MM.1S (cell line): ENCODE data around the gene PREX1.

Experiments
- DNase-seq: peaks from one replicate; pipeline ENCODE4 v3.0.0-alpha.2; 2015
- H2AFZ ChIP-seq: fragments of 300-600 bp; sonication (generic); 2 replicates; pipeline ENCODE4 v1.6.0; 2016; ENCODE audit warnings: antibody characterized with exemption, low read length
- H3F3A ChIP-seq: fragments of 300-600 bp; sonication (generic); 2 replicates; pipeline ENCODE4 v1.6.1; 2016; ENCODE audit warnings: mild to moderate bottlenecking, antibody characterized with exemption, low read length, moderate library complexity, mixed read lengths; ENCODE audit not compliant: insufficient read depth
- H3K27ac ChIP-seq: fragments of 300-600 bp; sonication (generic); 2 replicates; pipeline ENCODE4 v1.5.1; 2016; ENCODE audit warnings: mild to moderate bottlenecking, low read length
- H3K27me3 ChIP-seq: fragments of 300-600 bp; sonication (generic); replicated peaks from 2 replicates; pipeline ENCODE4 v1.6.0; 2016; ENCODE audit warnings: low read length; ENCODE audit not compliant: insufficient read depth
- H3K36me3 ChIP-seq: fragments of 300-600 bp; sonication (generic); replicated peaks from 2 replicates; pipeline ENCODE4 v1.6.1; 2016; ENCODE audit warnings: mild to moderate bottlenecking, low read length, mixed read lengths; ENCODE audit not compliant: insufficient read depth
- H3K4me1 ChIP-seq: fragments of 300-600 bp; sonication (generic); 2 replicates; pipeline ENCODE4 v1.6.1; 2016; ENCODE audit warnings: low read length, mixed read lengths
- H3K4me2 ChIP-seq: fragments of 300-600 bp; sonication (generic); 2 replicates; pipeline ENCODE4 v1.6.0; 2016; ENCODE audit warnings: low read depth, low read length
- H3K4me3 ChIP-seq: fragments of 300-600 bp; sonication (generic); 2 replicates; pipeline ENCODE4 v1.5.1; 2016; ENCODE audit warnings: low read length, mixed read lengths
- H3K79me2 ChIP-seq: fragments of 300-600 bp; sonication (generic); 2 replicates; pipeline ENCODE4 v1.6.1; 2016; ENCODE audit warnings: mixed run types, low read length, mixed read lengths
- H3K9ac ChIP-seq: fragments of 300-600 bp; sonication (generic); 2 replicates; pipeline ENCODE4 v1.6.1; 2016; ENCODE audit warnings: low read length, mixed read lengths
- H3K9me2 ChIP-seq: fragments of 300-600 bp; sonication (generic); replicated peaks from 2 replicates; pipeline ENCODE4 v1.6.1; 2016; ENCODE audit warnings: mild to moderate bottlenecking, low read length, mixed read lengths; ENCODE audit not compliant: insufficient read depth
- H3K9me3 ChIP-seq: fragments of 300-600 bp; sonication (generic); replicated peaks from 2 replicates; pipeline ENCODE4 v1.6.1; 2016; ENCODE audit warnings: mild to moderate bottlenecking, low read length, mixed read lengths; ENCODE audit not compliant: insufficient read depth
- H4K20me1 ChIP-seq: fragments of 300-600 bp; sonication (generic); 2 replicates; pipeline ENCODE4 v1.6.1; 2016; ENCODE audit warnings: mild to moderate bottlenecking, low read length, moderate library complexity, mixed read lengths; ENCODE audit not compliant: insufficient read depth
- CTCF ChIP-seq: fragments of 300-600 bp; sonication (generic); IDR thresholded peaks from 2 replicates; pipeline ENCODE4 v1.5.1; 2016; ENCODE audit warnings: antibody characterized with exemption, low read length, mixed read lengths
- EZH2 ChIP-seq: fragments of 300-600 bp; sonication (generic); optimal IDR thresholded peaks from 2 replicates; pipeline ENCODE3; 2017; ENCODE audit warnings: low read depth, mild to moderate bottlenecking, antibody characterized with exemption, low read length, mixed read lengths
- EZH2phosphoT487 ChIP-seq: fragments of 300-600 bp; sonication (generic); IDR thresholded peaks from 2 replicates; pipeline ENCODE4 v1.6.1; 2018; ENCODE audit warnings: antibody characterized with exemption, low read length

The PREX1 gene

GRCh38 chr20:48709744-48710143 lies 118.1 kb downstream of the PREX1 start:
- no peak for TF ChIP-seq EZH2
- no peak for TF ChIP-seq CTCF
- no peak for TF ChIP-seq EZH2phosphoT487
- Histone ChIP-seq H3K4me1 (no peaks in the 10 kb centered on the region), H3K9me3 (no peaks in the 10 kb centered on the region), H3K9me2 (no peaks in the 10 kb centered on the region), H3K27me3 (no peaks in the 10 kb centered on the region), H3K79me2 (no peaks in the 10 kb centered on the region), H3F3A (no peaks in the 10 kb centered on the region), H3K4me3 (no peak overlapping the region), H3K27ac (no peak overlapping the region), H4K20me1 (no peaks in the 10 kb centered on the region), H3K4me2 (no peak overlapping the region), H3K9ac (no peak overlapping the region), H2AFZ (no peak overlapping the region), H3K36me3 (no peaks in the 10 kb centered on the region)
- DNase-seq: no peak

GRCh38 chr20:48709058-48709691 lies 118.6 kb downstream of the PREX1 start:
- no peak for TF ChIP-seq EZH2
- no peaks in the 10 kb centered on the region for H3K4me1 ChIP-seq
- H3K9ac ChIP-seq: no peak overlapping the region
- H3K79me2 ChIP-seq: no peaks in the 10 kb centered on the region
- H3F3A ChIP-seq: no peaks in the 10 kb centered on the region
- H3K27ac ChIP-seq: no peak overlapping the region
- H3K4me2 ChIP-seq: no peak overlapping the region
- DNase-seq: no peak
- no peaks in the 10 kb centered on the region for H3K9me2 ChIP-seq
- H3K27me3 ChIP-seq: no peaks in the 10 kb centered on the region
- H4K20me1 ChIP-seq: no peaks in the 10 kb centered on the region
- H3K36me3 ChIP-seq: no peaks in the 10 kb centered on the region
- H3K9me3 ChIP-seq: no peaks in the 10 kb centered on the region
- no peak overlapping the region for H3K4me3 ChIP-seq
- no peak overlapping the region for H2AFZ ChIP-seq

GRCh38 chr20:48708630-48709029 lies 119.2 kb downstream of the PREX1 start:
- Histone ChIP-seq H3K27ac (no peak overlapping the region), H3K9ac (no peak overlapping the region), H3K4me3 (no peak overlapping the region), H3F3A (no peaks in the 10 kb centered on the region), H3K9me2 (no peaks in the 10 kb centered on the region), H3K27me3 (no peaks in the 10 kb centered on the region), H3K4me1 (no peaks in the 10 kb centered on the region), H2AFZ (no peak overlapping the region), H3K36me3 (no peaks in the 10 kb centered on the region), H3K9me3 (no peaks in the 10 kb centered on the region), H3K4me2 (no peak overlapping the region), H4K20me1 (no peaks in the 10 kb centered on the region), H3K79me2 (no peaks in the 10 kb centered on the region)
- no peak for DNase-seq
- TF ChIP-seq EZH2 (no peak), EZH2phosphoT487 (no peak), CTCF (no peak)

- no peak overlapping the region for H3K27ac ChIP-seq
- H2AFZ ChIP-seq: no peak overlapping the region
- no peaks in the 10 kb centered on the region for H3K9me3 ChIP-seq
- DNase-seq: no peak
- H3K36me3 ChIP-seq: no peaks in the 10 kb centered on the region
- H3K4me3 ChIP-seq: no peak overlapping the region
- no peaks in the 10 kb centered on the region for H3K4me1 ChIP-seq
- no peak overlapping the region for H3K4me2 ChIP-seq
- no peak for TF ChIP-seq CTCF
- TF ChIP-seq EZH2: no peak
- no peak for TF ChIP-seq EZH2phosphoT487
- no peaks in the 10 kb centered on the region for H3K27me3 ChIP-seq
- no peaks in the 10 kb centered on the region for H3K9me2 ChIP-seq
- no peaks in the 10 kb centered on the region for H3F3A ChIP-seq
- H3K79me2 ChIP-seq: no peaks in the 10 kb centered on the region
- H4K20me1 ChIP-seq: no peaks in the 10 kb centered on the region
- no peak overlapping the region for H3K9ac ChIP-seq
Measured at GRCh38 chr20:48708116-48708515, 119.7 kb downstream of the PREX1 start.
